GM12878 (cell line): ENCODE results near the gene PNMA6E.

ENCODE experiments used
- ASH2L ChIP-seq: fragments of 300-600, 200-600 bp; sonication (generic); IDR thresholded peaks from 2 replicates; pipeline ENCODE4 v1.6.1; 2017; ENCODE audit warnings: low read depth, mild to moderate bottlenecking, borderline replicate concordance
- DPF2 ChIP-seq: fragments of 450-650 bp; IDR thresholded peaks from 2 replicates; pipeline ENCODE4 v1.6.1; 2017; ENCODE audit warnings: mild to moderate bottlenecking
- EZH2 ChIP-seq: IDR thresholded peaks from 2 replicates; pipeline ENCODE4 v1.6.1; 2012; ENCODE audit warnings: low read depth, mild to moderate bottlenecking, control low read depth, inconsistent platforms, low read length, borderline replicate concordance; ENCODE audit not compliant: control insufficient read depth
- HDGF ChIP-seq: fragments of 450-650 bp; IDR thresholded peaks from 2 replicates; pipeline ENCODE4 v1.6.1; 2016; ENCODE audit warnings: antibody characterized with exemption
- NBN ChIP-seq: fragments of 450-650 bp; IDR thresholded peaks from 2 replicates; pipeline ENCODE4 v1.6.1; 2016
- NFYA ChIP-seq: IDR thresholded peaks from 2 replicates; pipeline ENCODE4 v1.6.1; 2011; ENCODE audit warnings: low read depth, mild to moderate bottlenecking, low read length, improper control_type of control experiment, borderline replicate concordance
- NRF1 ChIP-seq: conservative IDR thresholded peaks from 2 replicates; pipeline ENCODE4 v1.6.1; 2011; ENCODE audit warnings: mild to moderate bottlenecking, low read depth, low read length, improper control_type of control experiment
- RFX5 ChIP-seq: IDR thresholded peaks from 2 replicates; pipeline ENCODE4 v1.6.1; 2011; ENCODE audit warnings: low read depth, low read length, improper control_type of control experiment
- ZZZ3 ChIP-seq: IDR thresholded peaks from 2 replicates; pipeline ENCODE4 v1.6.1; 2011; ENCODE audit warnings: low read depth; ENCODE audit not compliant: control insufficient read depth, insufficient read length
- TF ChIP-seq, protein P1 (sequence below): IDR thresholded peaks from 2 replicates; pipeline ENCODE4 v1.6.1; 2012; ENCODE audit warnings: low read length, inconsistent platforms
- TF ChIP-seq, protein P2 (sequence below): fragments of 450-650 bp; IDR thresholded peaks from 2 replicates; pipeline ENCODE4 v1.6.1; 2018; ENCODE audit warnings: borderline replicate concordance, mild to moderate bottlenecking; ENCODE audit not compliant: partially characterized antibody
- TF ChIP-seq, protein P3 (sequence below), 3 experiments: IDR thresholded peaks in 2 of 3; conservative IDR thresholded peaks in 1 of 3; 2 replicates each; pipeline ENCODE4 v1.5.1; 2011; ENCODE audit warnings: low read depth in 3 of 3, low read length in 3 of 3, mild to moderate bottlenecking in 3 of 3, control low read depth in 2 of 3, moderate library complexity in 2 of 3, inconsistent platforms in 1 of 3, mixed read lengths in 1 of 3; ENCODE audit not compliant: control insufficient read depth in 2 of 3, insufficient read depth in 1 of 3; ENCODE audit errors: extremely low read depth in 1 of 3
- TF ChIP-seq, protein P4 (sequence below): IDR thresholded peaks from 2 replicates; pipeline ENCODE4 v1.6.1; 2011; ENCODE audit warnings: borderline replicate concordance, low read depth, mild to moderate bottlenecking, moderate library complexity, mixed read lengths, low read length; ENCODE audit not compliant: insufficient read depth; ENCODE audit errors: extremely low read length
- TF ChIP-seq, protein P5 (sequence below): fragments of 450-650 bp; IDR thresholded peaks from 2 replicates; pipeline ENCODE4 v1.6.1; 2017; ENCODE audit warnings: antibody characterized with exemption, mild to moderate bottlenecking, moderate library complexity

DNA sequence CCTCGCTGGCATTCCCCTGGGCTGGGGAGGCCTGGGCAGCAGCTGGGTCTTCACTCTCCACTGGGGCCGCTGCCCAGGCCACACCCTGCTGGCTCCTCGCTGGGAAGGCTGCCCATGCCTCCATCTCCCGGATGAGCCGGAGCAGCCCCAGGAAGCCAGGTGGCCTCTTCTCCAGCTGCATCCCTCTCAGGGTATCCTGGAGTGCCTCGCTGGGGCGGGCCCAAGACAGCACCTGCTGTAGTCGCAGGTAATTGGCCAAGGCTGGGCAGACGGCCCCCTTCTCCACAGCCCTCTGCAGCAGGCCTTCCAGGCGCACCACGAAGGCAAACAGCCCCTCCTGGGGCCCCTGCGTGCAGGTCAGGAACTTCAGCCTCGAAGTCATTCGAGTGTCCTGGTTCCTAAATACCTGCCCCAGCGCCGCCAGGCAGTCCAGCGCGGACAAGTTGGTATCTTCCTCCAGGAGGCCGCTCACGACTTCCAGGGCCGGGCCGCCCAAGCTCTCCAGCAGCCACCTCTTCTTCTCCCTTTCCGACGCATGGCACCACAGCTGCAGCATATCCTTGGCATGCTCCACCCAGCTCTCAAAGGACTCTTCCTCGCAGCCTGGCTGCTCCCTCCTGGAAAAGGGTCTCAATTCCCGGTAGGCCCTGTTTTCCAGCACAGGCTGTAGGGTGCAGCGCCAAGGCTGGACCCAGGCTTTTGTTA lies 3.7 kb downstream of the PNMA6E start:
- TF ChIP-seq ASH2L (no peak), RFX5 (no peak), NRF1 (no peak), NBN (no peak), ZZZ3 (no peak), EZH2 (no peak), HDGF (no peak), NFYA (no peak), DPF2 (no peak)
- TF ChIP-seq, protein P1, sequence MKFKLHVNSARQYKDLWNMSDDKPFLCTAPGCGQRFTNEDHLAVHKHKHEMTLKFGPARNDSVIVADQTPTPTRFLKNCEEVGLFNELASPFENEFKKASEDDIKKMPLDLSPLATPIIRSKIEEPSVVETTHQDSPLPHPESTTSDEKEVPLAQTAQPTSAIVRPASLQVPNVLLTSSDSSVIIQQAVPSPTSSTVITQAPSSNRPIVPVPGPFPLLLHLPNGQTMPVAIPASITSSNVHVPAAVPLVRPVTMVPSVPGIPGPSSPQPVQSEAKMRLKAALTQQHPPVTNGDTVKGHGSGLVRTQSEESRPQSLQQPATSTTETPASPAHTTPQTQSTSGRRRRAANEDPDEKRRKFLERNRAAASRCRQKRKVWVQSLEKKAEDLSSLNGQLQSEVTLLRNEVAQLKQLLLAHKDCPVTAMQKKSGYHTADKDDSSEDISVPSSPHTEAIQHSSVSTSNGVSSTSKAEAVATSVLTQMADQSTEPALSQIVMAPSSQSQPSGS: no peak
- TF ChIP-seq, protein P2, sequence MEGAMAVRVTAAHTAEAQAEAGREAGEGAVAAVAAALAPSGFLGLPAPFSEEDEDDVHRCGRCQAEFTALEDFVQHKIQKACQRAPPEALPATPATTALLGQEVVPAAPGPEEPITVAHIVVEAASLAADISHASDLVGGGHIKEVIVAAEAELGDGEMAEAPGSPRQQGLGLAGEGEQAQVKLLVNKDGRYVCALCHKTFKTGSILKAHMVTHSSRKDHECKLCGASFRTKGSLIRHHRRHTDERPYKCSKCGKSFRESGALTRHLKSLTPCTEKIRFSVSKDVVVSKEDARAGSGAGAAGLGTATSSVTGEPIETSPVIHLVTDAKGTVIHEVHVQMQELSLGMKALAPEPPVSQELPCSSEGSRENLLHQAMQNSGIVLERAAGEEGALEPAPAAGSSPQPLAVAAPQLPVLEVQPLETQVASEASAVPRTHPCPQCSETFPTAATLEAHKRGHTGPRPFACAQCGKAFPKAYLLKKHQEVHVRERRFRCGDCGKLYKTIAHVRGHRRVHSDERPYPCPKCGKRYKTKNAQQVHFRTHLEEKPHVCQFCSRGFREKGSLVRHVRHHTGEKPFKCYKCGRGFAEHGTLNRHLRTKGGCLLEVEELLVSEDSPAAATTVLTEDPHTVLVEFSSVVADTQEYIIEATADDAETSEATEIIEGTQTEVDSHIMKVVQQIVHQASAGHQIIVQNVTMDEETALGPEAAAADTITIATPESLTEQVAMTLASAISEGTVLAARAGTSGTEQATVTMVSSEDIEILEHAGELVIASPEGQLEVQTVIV: no peak
- TF ChIP-seq, protein P3, sequence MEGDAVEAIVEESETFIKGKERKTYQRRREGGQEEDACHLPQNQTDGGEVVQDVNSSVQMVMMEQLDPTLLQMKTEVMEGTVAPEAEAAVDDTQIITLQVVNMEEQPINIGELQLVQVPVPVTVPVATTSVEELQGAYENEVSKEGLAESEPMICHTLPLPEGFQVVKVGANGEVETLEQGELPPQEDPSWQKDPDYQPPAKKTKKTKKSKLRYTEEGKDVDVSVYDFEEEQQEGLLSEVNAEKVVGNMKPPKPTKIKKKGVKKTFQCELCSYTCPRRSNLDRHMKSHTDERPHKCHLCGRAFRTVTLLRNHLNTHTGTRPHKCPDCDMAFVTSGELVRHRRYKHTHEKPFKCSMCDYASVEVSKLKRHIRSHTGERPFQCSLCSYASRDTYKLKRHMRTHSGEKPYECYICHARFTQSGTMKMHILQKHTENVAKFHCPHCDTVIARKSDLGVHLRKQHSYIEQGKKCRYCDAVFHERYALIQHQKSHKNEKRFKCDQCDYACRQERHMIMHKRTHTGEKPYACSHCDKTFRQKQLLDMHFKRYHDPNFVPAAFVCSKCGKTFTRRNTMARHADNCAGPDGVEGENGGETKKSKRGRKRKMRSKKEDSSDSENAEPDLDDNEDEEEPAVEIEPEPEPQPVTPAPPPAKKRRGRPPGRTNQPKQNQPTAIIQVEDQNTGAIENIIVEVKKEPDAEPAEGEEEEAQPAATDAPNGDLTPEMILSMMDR (IDR thresholded peaks at IDR 0.05 in 2 of 3, conservative IDR thresholded peaks at IDR 0.05 in 1 of 3; ENCODE audit: control insufficient read depth in 2 of 3, extremely low read depth in 1 of 3, insufficient read depth in 1 of 3, low read depth in 3 of 3, low read length in 3 of 3): no peak
- TF ChIP-seq, protein P4, sequence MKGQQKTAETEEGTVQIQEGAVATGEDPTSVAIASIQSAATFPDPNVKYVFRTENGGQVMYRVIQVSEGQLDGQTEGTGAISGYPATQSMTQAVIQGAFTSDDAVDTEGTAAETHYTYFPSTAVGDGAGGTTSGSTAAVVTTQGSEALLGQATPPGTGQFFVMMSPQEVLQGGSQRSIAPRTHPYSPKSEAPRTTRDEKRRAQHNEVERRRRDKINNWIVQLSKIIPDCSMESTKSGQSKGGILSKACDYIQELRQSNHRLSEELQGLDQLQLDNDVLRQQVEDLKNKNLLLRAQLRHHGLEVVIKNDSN: no peak
- TF ChIP-seq, protein P5, sequence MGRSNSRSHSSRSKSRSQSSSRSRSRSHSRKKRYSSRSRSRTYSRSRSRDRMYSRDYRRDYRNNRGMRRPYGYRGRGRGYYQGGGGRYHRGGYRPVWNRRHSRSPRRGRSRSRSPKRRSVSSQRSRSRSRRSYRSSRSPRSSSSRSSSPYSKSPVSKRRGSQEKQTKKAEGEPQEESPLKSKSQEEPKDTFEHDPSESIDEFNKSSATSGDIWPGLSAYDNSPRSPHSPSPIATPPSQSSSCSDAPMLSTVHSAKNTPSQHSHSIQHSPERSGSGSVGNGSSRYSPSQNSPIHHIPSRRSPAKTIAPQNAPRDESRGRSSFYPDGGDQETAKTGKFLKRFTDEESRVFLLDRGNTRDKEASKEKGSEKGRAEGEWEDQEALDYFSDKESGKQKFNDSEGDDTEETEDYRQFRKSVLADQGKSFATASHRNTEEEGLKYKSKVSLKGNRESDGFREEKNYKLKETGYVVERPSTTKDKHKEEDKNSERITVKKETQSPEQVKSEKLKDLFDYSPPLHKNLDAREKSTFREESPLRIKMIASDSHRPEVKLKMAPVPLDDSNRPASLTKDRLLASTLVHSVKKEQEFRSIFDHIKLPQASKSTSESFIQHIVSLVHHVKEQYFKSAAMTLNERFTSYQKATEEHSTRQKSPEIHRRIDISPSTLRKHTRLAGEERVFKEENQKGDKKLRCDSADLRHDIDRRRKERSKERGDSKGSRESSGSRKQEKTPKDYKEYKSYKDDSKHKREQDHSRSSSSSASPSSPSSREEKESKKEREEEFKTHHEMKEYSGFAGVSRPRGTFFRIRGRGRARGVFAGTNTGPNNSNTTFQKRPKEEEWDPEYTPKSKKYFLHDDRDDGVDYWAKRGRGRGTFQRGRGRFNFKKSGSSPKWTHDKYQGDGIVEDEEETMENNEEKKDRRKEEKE: no peak
